GM18511 (cell line): Measurements from ENCODE around the gene ZFYVE28.
"Not testable (repeated sequence)": the region's sequence is repeated elsewhere in the genome, so short reads cannot be mapped to it uniquely, and the experiment has no call there.

Experiments used
- ATAC-seq: cut with Tn5 transposase; IDR thresholded peaks from one replicate; pipeline ENCODE4 v1.9.1; 2021; ENCODE audit warnings: mild to moderate bottlenecking, moderate library complexity; ENCODE audit not compliant: unreplicated experiment

Gene ZFYVE28

GRCh38 chr4:2275546-2276251 lies 142.7 kb downstream of the ZFYVE28 start:
- no peak for ATAC-seq

GRCh38 chr4:2275044-2275397 lies 143.4 kb downstream of the ZFYVE28 start:
- not testable (repeated sequence) for ATAC-seq

GRCh38 chr4:2274320-2275043 lies 144.0 kb downstream of the ZFYVE28 start:
- no peak for ATAC-seq

GRCh38 chr4:2273657-2274319 lies 144.7 kb downstream of the ZFYVE28 start:
- no peak for ATAC-seq

GRCh38 chr4:2273221-2273620 lies 145.2 kb downstream of the ZFYVE28 start:
- ATAC-seq = no peak

GRCh38 chr4:2272828-2273120 lies 145.7 kb downstream of the ZFYVE28 start:
- ATAC-seq = no peak

- no peak for ATAC-seq
Measured at GRCh38 chr4:2272026-2272827, 146.2 kb downstream of the ZFYVE28 start.

- no peak for ATAC-seq
Measured at GRCh38 chr4:2271279-2272025, 147.0 kb downstream of the ZFYVE28 start.

GRCh38 chr4:2270341-2271165 lies 147.9 kb downstream of the ZFYVE28 start:
- ATAC-seq = no peak

- ATAC-seq = no peak
Measured at GRCh38 chr4:2269618-2270163, 148.8 kb downstream of the ZFYVE28 start.

GRCh38 chr4:2269206-2269531 lies 149.3 kb downstream of the ZFYVE28 start:
- no peak for ATAC-seq

GRCh38 chr4:2268357-2269205 lies 149.9 kb downstream of the ZFYVE28 start:
- no peak for ATAC-seq

GRCh38 chr4:2267841-2268240 lies 150.6 kb downstream of the ZFYVE28 start:
- ATAC-seq = no peak

GRCh38 chr4:2267320-2267811 lies 151.1 kb downstream of the ZFYVE28 start:
- no peak for ATAC-seq

GRCh38 chr4:2266821-2267220 lies 151.6 kb downstream of the ZFYVE28 start:
- no peak for ATAC-seq

GRCh38 chr4:2266181-2266580 lies 152.3 kb downstream of the ZFYVE28 start:
- no peak for ATAC-seq

- no peak for ATAC-seq
Measured at GRCh38 chr4:2265113-2266110, 153.0 kb downstream of the ZFYVE28 start.
